GM12874 (cell line): Measurements from ENCODE around the gene OR1J4.
A peak's percentile ranks its signal among the peaks of the same experiment; 100 is the strongest.

Experiments used
- TF ChIP-seq, protein P1 (sequence below): IDR thresholded peaks from 2 replicates; pipeline ENCODE4 v1.5.1; 2011; ENCODE audit warnings: low read depth, mild to moderate bottlenecking, control low read depth, low read length, moderate library complexity; ENCODE audit not compliant: insufficient read depth

OR1J4 gene, protein sequence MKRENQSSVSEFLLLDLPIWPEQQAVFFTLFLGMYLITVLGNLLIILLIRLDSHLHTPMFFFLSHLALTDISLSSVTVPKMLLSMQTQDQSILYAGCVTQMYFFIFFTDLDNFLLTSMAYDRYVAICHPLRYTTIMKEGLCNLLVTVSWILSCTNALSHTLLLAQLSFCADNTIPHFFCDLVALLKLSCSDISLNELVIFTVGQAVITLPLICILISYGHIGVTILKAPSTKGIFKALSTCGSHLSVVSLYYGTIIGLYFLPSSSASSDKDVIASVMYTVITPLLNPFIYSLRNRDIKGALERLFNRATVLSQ

DNA sequence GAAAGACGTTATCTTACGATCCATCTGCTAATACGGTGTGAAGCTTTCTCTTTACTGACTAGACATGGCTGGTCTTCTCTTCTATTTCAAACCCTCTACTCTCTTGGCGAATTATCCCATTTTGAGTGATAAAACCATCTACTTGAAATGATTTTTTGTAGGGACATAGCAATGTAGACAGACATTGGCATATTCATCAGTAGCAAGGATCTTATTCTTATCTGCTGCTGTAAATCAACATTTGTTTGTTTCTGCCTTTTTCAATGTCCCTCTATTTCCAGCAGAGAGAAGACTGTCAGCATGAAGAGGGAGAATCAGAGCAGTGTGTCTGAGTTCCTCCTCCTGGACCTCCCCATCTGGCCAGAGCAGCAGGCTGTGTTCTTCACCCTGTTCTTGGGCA lies at the start of gene OR1J4:
Gene OR1J4 (plus strand): TSS at position 301 of the 400 bp plus-strand sequence. CDS start 0 bp downstream, at position 301.
- TF ChIP-seq, protein P1, sequence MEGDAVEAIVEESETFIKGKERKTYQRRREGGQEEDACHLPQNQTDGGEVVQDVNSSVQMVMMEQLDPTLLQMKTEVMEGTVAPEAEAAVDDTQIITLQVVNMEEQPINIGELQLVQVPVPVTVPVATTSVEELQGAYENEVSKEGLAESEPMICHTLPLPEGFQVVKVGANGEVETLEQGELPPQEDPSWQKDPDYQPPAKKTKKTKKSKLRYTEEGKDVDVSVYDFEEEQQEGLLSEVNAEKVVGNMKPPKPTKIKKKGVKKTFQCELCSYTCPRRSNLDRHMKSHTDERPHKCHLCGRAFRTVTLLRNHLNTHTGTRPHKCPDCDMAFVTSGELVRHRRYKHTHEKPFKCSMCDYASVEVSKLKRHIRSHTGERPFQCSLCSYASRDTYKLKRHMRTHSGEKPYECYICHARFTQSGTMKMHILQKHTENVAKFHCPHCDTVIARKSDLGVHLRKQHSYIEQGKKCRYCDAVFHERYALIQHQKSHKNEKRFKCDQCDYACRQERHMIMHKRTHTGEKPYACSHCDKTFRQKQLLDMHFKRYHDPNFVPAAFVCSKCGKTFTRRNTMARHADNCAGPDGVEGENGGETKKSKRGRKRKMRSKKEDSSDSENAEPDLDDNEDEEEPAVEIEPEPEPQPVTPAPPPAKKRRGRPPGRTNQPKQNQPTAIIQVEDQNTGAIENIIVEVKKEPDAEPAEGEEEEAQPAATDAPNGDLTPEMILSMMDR = no peak

DNA sequence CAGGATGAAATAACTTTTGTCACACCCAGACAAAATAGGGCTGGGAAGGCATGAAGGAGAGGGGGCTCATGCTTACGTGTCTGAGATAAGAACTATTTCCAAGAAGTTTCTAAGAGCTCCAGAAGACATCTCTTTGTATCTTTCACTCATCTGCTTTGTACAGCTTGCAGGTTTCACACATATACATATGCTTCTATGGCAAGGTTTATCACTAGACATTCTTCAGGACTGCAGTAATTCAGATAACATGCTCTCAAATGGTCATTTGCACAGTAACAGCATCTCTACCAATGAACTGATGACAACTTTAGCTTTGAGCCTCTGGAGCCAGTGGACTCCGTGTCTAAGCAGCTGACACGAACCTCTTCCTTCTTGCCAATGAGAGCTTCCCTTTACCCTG lies 44.4 kb upstream of the OR1J4 start:
- TF ChIP-seq, protein P1 = no peak

DNA sequence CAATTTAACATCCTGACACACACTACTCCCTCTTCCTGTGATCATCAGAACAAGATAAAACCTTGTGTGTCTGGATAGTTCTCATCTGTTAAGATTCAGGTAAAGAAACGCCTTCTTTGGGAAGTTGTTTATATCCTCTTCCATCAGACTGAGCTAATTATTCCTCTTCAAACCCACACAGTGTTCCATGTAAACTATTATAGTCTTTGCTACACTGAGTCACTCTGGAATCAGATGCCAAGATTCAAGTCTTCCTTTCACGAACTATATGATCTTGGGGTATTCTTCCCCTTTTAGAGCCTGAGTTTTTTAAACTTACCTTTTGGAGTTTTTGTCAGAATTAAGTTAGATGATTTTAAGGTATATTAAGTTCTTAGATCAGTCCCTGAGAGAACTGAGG lies 43.2 kb upstream of the OR1J4 start:
- TF ChIP-seq, protein P1 = no peak

DNA sequence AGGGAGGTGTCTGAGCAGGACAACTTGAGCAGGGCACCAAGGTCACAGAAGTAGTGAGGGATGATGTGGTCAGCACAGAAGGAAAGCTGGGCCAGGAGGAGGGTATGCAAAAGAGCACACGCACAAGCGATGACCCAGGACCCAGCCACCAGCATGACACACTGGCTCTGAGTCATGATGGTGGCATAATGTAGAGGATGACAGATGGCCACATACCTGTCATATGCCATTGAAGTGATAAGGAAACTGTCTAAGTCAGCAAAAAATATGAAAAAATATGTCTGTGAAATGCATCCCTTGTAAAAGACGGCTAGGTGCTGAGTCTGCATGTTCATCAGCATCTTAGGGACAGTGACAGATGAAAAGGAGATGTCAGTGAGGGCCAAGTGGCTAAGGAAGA lies 41.6 kb upstream of the OR1J4 start:
- TF ChIP-seq, protein P1 = no peak

DNA sequence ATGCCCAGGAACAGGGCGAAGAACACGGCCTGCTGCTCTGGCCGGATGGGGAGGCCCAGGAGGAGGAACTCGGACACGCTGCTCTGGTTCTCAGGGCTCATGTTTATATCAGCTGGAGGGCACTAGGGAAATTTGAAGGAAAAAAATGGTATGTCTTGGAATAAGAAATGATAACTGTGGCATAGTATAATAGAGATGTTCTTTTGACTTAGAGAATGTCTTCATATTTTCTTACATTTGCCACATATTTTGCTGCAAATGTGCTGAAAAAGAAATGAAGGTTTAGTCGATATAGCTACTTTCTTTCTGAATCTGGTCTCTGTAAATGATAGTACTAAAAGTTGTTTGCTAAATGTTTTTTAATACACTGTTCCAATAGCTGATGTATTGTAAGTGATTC lies 41.1 kb upstream of the OR1J4 start, which contains the start of gene OR1J1:
Gene OR1J1 (minus strand): TSS at position 101 of the 400 bp plus-strand sequence. CDS start 0 bp downstream, at position 101.
- TF ChIP-seq, protein P1 = no peak

DNA sequence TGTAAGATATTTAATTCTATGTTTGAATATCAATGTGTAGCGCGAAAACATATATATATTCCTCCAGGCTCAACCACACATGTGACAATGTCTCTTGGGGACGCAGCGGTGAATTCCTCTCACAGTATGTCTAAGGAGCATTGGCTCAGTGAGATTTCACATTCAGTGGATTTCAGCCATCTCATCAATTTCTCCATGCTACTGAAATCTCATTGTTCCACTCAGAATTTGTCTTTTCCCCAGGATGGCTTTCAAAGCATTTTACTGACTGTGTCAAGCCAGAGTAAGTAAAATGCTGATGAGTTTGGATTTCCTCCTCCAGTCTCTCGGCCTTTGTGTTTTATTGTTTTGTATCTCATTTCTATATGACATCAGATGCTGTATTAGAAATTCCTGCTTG lies 39.9 kb upstream of the OR1J4 start:
- TF ChIP-seq, protein P1 = no peak

DNA sequence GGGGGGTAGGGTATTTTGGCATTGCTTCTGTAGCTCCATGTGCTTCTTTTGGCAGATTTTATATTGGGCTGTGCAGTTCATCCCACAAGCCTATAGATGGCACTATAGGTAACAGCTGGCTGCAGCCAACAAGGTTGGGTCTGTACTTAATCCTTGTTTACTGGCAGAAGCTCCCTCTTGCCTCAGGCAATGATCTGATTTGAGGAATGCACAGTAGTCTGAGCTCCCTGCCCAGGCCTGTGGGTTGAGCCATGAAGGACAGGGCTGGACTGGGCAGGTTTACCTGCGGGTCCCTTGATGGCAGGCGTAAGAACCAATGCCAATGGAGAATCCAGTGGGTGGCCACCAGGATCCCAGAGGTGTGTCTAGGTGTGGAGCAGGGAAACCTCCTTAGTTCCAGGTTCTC lies 20.1 kb upstream of the OR1J4 start:
- TF ChIP-seq, protein P1 = peak; percentile 81
